Ishikawa (cell line): ENCODE data around the gene NAPG.

ENCODE experiments used
- FOXM1 ChIP-seq: IDR thresholded peaks from 2 replicates; pipeline ENCODE4 v1.6.1; 2012; ENCODE audit warnings: low read depth, borderline replicate concordance
- TF ChIP-seq, protein P1 (sequence below): IDR thresholded peaks from 2 replicates; pipeline ENCODE4 v1.6.1; 2012

GRCh38 chr18:10525371-10525691 is 496 bp upstream of the NAPG start:
- TF ChIP-seq FOXM1: no peak
- TF ChIP-seq, protein P1, sequence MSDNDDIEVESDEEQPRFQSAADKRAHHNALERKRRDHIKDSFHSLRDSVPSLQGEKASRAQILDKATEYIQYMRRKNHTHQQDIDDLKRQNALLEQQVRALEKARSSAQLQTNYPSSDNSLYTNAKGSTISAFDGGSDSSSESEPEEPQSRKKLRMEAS: no peak
